D721Med (cell line): ENCODE data around the gene ICE2.

Source experiments
- DNase-seq: peaks from one replicate; pipeline ENCODE4 v3.0.0; 2011; ENCODE audit warnings: low spot score; ENCODE audit not compliant: insufficient read length
- FAIRE-seq: peaks from 2 replicates; lab custom pipeline; 2011; peaks lifted over from hg19 to GRCh38; lab: Jason Lieb, UNC
- CTCF ChIP-seq: IDR thresholded peaks from 2 replicates; pipeline ENCODE4 v1.5.1; 2012; ENCODE audit warnings: mild to moderate bottlenecking, control low read depth; ENCODE audit not compliant: insufficient read depth; ENCODE audit errors: missing control alignments

Gene ICE2

GRCh38 chr15:60395276-60396011, 83.5 kb downstream of the ICE2 start:
- no peak for TF ChIP-seq CTCF
- FAIRE-seq (no peak), DNase-seq (no peak)

GRCh38 chr15:60394689-60395097, 84.2 kb downstream of the ICE2 start:
- TF ChIP-seq CTCF, result no peak
- no peak for DNase-seq
- no peak for FAIRE-seq

- no peak for FAIRE-seq
- no peak for DNase-seq
- TF ChIP-seq CTCF, result no peak
Measured at GRCh38 chr15:60392986-60393790, 85.8 kb downstream of the ICE2 start.

- DNase-seq (no peak), FAIRE-seq (no peak)
- TF ChIP-seq CTCF, result no peak
Measured at GRCh38 chr15:60392601-60392985, 86.3 kb downstream of the ICE2 start.

GRCh38 chr15:60391722-60392315, 87.1 kb downstream of the ICE2 start:
- FAIRE-seq, result no peak
- TF ChIP-seq CTCF, result no peak
- DNase-seq, result no peak

GRCh38 chr15:60390871-60391501, 88.0 kb downstream of the ICE2 start:
- TF ChIP-seq CTCF, result peak; percentile 28
- no peak for FAIRE-seq
- DNase-seq, result peak; percentile 70
